Measurements from ENCODE around the gene SNAPC1.

Gene SNAPC1

DNA sequence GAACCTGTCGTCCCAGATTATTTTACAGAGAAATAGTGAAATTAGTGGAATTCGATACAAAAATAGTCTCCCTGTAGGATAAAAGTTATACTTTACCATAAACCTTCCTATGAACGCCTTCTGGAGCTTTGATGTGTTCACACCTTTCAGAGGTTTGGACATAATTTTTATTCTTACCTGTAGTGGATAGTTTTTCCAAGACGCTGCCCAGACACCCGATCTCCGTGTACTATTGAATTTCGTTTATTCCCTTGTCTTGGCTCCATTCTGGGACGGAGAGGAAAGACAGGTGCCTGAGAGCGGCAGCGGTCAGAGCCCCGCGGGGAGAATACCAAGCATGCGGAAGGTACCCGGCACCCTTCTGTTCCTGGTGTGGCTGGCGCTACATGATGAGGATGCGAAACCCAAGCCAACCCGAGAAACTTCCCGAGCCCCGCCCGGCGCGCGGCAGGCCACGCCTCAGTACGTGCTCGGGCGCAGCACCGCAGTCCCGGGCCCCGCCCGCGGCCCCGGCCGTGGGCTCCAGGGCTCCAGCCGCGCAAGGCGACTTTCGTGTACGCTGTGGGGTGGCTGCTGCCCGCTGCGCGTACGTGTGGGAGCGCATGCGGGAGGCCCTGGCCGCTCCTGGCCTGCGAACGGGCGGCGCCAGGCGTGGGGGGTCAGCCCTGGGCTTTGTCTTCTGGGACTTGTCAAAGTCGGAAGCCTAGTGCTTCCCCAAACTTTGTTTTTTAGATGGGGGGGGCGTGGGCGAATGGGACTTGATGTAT lies 11.3 kb upstream of the SNAPC1 start (continued):
- TF ChIP-seq, protein P1, sequence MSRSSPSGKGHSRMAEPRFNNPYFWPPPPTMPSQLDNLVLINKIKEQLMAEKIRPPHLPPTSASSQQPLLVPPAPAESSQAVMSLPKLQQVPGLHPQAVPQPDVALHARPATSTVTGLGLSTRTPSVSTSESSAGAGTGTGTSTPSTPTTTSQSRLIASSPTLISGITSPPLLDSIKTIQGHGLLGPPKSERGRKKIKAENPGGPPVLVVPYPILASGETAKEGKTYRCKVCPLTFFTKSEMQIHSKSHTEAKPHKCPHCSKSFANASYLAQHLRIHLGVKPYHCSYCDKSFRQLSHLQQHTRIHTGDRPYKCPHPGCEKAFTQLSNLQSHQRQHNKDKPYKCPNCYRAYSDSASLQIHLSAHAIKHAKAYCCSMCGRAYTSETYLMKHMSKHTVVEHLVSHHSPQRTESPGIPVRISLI (tag by site-specific recombination; IDR thresholded peaks at IDR 0.05), result no peak
- no peak for TF ChIP-seq ZNF792 (tag by site-specific recombination; IDR thresholded peaks at IDR 0.05)
- TF ChIP-seq, protein P2, sequence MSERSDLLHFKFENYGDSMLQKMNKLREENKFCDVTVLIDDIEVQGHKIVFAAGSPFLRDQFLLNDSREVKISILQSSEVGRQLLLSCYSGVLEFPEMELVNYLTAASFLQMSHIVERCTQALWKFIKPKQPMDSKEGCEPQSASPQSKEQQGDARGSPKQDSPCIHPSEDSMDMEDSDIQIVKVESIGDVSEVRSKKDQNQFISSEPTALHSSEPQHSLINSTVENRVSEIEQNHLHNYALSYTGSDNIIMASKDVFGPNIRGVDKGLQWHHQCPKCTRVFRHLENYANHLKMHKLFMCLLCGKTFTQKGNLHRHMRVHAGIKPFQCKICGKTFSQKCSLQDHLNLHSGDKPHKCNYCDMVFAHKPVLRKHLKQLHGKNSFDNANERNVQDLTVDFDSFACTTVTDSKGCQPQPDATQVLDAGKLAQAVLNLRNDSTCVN (tag by site-specific recombination; optimal IDR thresholded peaks at IDR 0.05), result peak; percentile 85
- peak; percentile 69; the same call in 1 of the 2 replicates for TF ChIP-seq KLF10 (tag by site-specific recombination; IDR thresholded peaks at IDR 0.05)
- no peak for TF ChIP-seq ZNF843 (tag by site-specific recombination; IDR thresholded peaks at IDR 0.05)
- no peak for TF ChIP-seq REPIN1 (tag by site-specific recombination; IDR thresholded peaks at IDR 0.05; ENCODE audit: low read depth)
- TF ChIP-seq ZNF629 (tag by site-specific recombination; IDR thresholded peaks at IDR 0.05), result no peak
- no peak for TF ChIP-seq ZNF292 (tag by site-specific recombination; IDR thresholded peaks at IDR 0.05; ENCODE audit: borderline replicate concordance, low read depth)
- 0 out of 2 replicates have a peak, but pooled peaks have one; percentile 29 for TF ChIP-seq KLF7 (tag by site-specific recombination; IDR thresholded peaks at IDR 0.05; ENCODE audit: borderline replicate concordance)
- TF ChIP-seq ZBTB44 (tag by site-specific recombination; IDR thresholded peaks at IDR 0.05), result 0 out of 2 replicates have a peak, but pooled peaks have one; percentile 19
- TF ChIP-seq ZNF274 (IDR thresholded peaks at IDR 0.05; ENCODE audit: low read length), result no peak
- TF ChIP-seq ZNF274 (tag by site-specific recombination; IDR thresholded peaks at IDR 0.05; ENCODE audit: borderline replicate concordance), result no peak
- TF ChIP-seq GLIS1 (tag by site-specific recombination; IDR thresholded peaks at IDR 0.05), result peak; percentile 98
- no peak for TF ChIP-seq ZNF488 (tag by site-specific recombination; IDR thresholded peaks at IDR 0.05)
- TF ChIP-seq OVOL3 (tag by site-specific recombination; IDR thresholded peaks at IDR 0.05), result no peak
- TF ChIP-seq ZNF560 (tag by site-specific recombination; IDR thresholded peaks at IDR 0.05; ENCODE audit: borderline replicate concordance), result no peak
- TF ChIP-seq ZNF76 (tag by site-specific recombination; IDR thresholded peaks at IDR 0.05; ENCODE audit: borderline replicate concordance, low read depth), result no peak
- TF ChIP-seq ZNF10 (tag by site-specific recombination; IDR thresholded peaks at IDR 0.05), result no peak
- TF ChIP-seq ZEB2 (tag by site-specific recombination; IDR thresholded peaks at IDR 0.05), result 0 out of 2 replicates have a peak, but pooled peaks have one; percentile 39
- TF ChIP-seq, protein P3, sequence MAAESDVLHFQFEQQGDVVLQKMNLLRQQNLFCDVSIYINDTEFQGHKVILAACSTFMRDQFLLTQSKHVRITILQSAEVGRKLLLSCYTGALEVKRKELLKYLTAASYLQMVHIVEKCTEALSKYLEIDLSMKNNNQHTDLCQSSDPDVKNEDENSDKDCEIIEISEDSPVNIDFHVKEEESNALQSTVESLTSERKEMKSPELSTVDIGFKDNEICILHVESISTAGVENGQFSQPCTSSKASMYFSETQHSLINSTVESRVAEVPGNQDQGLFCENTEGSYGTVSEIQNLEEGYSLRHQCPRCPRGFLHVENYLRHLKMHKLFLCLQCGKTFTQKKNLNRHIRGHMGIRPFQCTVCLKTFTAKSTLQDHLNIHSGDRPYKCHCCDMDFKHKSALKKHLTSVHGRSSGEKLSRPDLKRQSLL (tag by site-specific recombination; IDR thresholded peaks at IDR 0.05), result 0 out of 2 replicates have a peak, but pooled peaks have one; percentile 5
- TF ChIP-seq KLF9 (tag by site-specific recombination; IDR thresholded peaks at IDR 0.05; ENCODE audit: low read depth), result no peak
- no peak for TF ChIP-seq BCL11B (tag by site-specific recombination; IDR thresholded peaks at IDR 0.05; ENCODE audit: low read depth)
- TF ChIP-seq, protein P4, sequence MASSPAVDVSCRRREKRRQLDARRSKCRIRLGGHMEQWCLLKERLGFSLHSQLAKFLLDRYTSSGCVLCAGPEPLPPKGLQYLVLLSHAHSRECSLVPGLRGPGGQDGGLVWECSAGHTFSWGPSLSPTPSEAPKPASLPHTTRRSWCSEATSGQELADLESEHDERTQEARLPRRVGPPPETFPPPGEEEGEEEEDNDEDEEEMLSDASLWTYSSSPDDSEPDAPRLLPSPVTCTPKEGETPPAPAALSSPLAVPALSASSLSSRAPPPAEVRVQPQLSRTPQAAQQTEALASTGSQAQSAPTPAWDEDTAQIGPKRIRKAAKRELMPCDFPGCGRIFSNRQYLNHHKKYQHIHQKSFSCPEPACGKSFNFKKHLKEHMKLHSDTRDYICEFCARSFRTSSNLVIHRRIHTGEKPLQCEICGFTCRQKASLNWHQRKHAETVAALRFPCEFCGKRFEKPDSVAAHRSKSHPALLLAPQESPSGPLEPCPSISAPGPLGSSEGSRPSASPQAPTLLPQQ (tag by site-specific recombination; IDR thresholded peaks at IDR 0.05), result peak; percentile 14; the same call in 1 of the 2 replicates
- peak; percentile 37; the same call in 1 of the 2 replicates for TF ChIP-seq ZNF596 (tag by site-specific recombination; IDR thresholded peaks at IDR 0.05)
- TF ChIP-seq ZNF654 (tag by site-specific recombination; IDR thresholded peaks at IDR 0.05; ENCODE audit: low read depth), result no peak
- no peak for TF ChIP-seq ZBTB1 (tag by site-specific recombination; IDR thresholded peaks at IDR 0.05)
- 0 out of 2 replicates have a peak, but pooled peaks have one; percentile 21 for TF ChIP-seq ZNF366 (tag by site-specific recombination; conservative IDR thresholded peaks at IDR 0.05)
- no peak for TF ChIP-seq ZNF311 (tag by site-specific recombination; IDR thresholded peaks at IDR 0.05; ENCODE audit: borderline replicate concordance)
- no peak for TF ChIP-seq HOXC10 (CRISPR knock-in tag; IDR thresholded peaks at IDR 0.05)
- TF ChIP-seq ZNF248 (tag by site-specific recombination; IDR thresholded peaks at IDR 0.05), result no peak
- TF ChIP-seq MZF1 (tag by site-specific recombination; IDR thresholded peaks at IDR 0.05; ENCODE audit: borderline replicate concordance), result no peak; the same call in 1 of the 2 replicates
- TF ChIP-seq KLF8 (tag by site-specific recombination; IDR thresholded peaks at IDR 0.05), result peak; percentile 66
- TF ChIP-seq ZNF202 (tag by site-specific recombination; IDR thresholded peaks at IDR 0.05; ENCODE audit: borderline replicate concordance), result no peak

All from HEK293 (cell line).